ENCODE results near the gene MFSD2B. TPM values are rescaled to one million over a fixed set of nuclear protein-coding genes. Genes with fewer than 3 reads are reported as not detected.

The MFSD2B gene
- total RNA-seq, 2 donors from 2014 or later = not detected

DNA sequence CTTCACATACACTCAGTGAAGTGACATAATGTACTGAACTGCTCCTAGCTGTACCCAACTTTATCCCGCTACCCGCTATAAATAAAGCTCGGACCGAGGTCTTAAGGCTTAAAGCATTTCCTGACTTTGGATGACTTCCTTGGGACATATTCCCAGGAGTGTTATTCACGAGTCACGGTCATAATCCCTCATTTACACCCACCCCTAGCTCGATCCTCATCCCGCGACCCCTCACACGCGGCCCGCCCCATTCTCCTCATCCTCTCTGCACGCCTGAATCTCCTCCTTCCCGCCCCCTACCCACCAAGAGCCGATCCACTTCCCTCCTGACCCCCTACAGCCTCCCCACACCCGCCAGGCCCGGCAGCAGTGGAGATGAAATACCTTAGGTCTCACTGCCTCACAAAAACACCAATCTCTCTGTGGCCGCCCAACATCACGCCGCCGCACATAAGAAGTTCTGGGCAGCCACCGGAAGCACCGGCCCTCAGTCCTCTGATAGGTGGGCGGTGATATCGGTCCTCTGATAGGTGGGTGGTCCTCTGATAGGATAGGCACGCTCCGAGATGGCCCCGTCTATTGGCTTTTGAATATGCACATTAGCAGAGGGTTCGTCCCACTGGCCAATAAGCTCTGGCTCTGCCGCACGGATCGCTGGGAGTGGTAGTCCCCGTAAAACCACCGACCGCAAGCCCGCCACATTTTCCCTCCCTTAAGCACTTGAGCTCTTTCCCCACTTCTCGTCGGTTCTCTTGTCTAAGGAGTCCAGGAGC is 37.2 kb downstream of the MFSD2B start, which contains the start of gene WDCP:
TSS of gene WDCP (minus strand) at position 462 of the 773 bp plus-strand sequence. CDS start 7,897 bp downstream, outside the sequence.
- DNase-seq = peak; percentile 93 to 98 (median 96)
- H3K36me3 ChIP-seq (replicated peaks in 1 of 2; ENCODE audit: insufficient read depth in 1 of 2, low read depth in 2 of 2) = no peaks in the 10 kb centered on the region
- H3K4me3 ChIP-seq = peak within 1 kb of the TSS; percentile 33 to 57
- peak in 2 of 3 donors; percentile 78 to 79 for TF ChIP-seq POLR2A (IDR thresholded peaks at IDR 0.05)
- TF ChIP-seq, protein P1, sequence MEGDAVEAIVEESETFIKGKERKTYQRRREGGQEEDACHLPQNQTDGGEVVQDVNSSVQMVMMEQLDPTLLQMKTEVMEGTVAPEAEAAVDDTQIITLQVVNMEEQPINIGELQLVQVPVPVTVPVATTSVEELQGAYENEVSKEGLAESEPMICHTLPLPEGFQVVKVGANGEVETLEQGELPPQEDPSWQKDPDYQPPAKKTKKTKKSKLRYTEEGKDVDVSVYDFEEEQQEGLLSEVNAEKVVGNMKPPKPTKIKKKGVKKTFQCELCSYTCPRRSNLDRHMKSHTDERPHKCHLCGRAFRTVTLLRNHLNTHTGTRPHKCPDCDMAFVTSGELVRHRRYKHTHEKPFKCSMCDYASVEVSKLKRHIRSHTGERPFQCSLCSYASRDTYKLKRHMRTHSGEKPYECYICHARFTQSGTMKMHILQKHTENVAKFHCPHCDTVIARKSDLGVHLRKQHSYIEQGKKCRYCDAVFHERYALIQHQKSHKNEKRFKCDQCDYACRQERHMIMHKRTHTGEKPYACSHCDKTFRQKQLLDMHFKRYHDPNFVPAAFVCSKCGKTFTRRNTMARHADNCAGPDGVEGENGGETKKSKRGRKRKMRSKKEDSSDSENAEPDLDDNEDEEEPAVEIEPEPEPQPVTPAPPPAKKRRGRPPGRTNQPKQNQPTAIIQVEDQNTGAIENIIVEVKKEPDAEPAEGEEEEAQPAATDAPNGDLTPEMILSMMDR (IDR thresholded peaks at IDR 0.05) = no peak
- H3K27ac ChIP-seq = peak within 1 kb of the TSS in 3 of 4 donors; percentile 44 to 61 (median 47)
- ATAC-seq = peak; percentile 100
- H3K27me3 ChIP-seq = no peaks in the 10 kb centered on the region
- intact Hi-C loops (cut with DNase I) = no loop called here
- 0 to 1% methylated on average over 27 to 38 of the region's 38 CpGs for WGBS, 2 donors
- H3K4me1 ChIP-seq = peaks cover 33% of the 10 kb centered on the region
- no peaks in the 10 kb centered on the region for H3K9me3 ChIP-seq

DNA sequence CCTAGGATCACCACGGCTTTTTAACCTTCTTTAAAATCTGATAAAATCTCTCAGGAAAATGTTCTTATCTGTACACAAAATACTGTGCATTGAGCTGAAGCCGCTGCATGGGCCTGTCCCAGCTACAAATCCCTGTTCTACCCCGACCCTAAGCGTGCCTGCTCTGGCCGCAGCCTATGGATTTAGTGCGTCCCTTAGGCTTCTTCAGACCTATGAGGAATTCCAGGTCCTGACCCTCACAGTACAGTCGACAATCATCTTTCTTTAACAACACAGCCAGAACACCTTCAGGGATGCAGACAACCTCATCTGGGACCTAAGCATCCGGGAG is 37.8 kb downstream of the MFSD2B start:
- Histone ChIP-seq H3K4me3 (no peak overlapping the region), H3K27ac (no peak overlapping the region), H3K36me3 (replicated peaks in 1 of 2; ENCODE audit: insufficient read depth in 1 of 2, low read depth in 2 of 2) (no peaks in the 10 kb centered on the region), H3K9me3 (no peaks in the 10 kb centered on the region), H3K27me3 (no peaks in the 10 kb centered on the region), H3K4me1 (peaks cover 33% of the 10 kb centered on the region)
- ATAC-seq (no peak), DNase-seq (no peak)
- 34 to 44% methylated on average over 8 of the region's 8 CpGs for WGBS, 2 donors
- intact Hi-C loops (cut with DNase I) = no loop called here
- no peak for TF ChIP-seq POLR2A (IDR thresholded peaks at IDR 0.05)
- TF ChIP-seq, protein P1 (IDR thresholded peaks at IDR 0.05) = no peak

DNA sequence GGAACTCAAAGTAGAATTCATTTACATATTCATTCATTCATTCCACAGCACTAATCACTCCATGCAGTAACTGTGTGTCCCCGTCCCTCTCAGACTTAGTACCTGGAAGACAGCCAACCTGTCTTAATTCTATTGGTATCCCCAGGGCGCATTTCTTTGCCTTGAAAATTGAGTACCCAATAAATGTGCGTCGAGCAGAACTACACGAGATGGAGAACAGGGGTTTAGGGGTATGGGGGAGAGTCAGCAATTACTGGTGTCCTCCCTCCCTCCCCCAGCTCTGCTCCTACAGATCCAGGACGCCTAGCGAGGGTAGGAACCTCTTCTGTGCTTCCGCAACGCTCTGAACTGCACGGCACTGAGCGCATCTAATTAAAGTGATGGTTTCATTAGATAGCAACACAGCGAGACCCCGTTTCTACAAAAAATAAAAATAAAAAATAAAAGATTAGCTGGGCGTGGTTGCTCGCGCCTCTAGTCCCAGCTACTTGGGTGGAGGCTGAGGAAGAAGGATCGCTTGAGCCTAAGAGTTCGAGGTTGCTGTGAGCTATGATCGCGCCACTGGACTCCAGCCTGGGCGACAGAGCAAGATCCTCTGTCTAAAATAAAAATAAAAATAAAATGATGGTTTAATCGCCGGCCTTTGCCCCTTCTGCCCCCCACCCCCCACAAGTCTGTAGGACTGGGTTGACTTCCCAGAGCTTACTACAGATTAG is 39.0 kb downstream of the MFSD2B start:
- Histone ChIP-seq H3K4me1 (peaks cover 33% of the 10 kb centered on the region), H3K9me3 (no peaks in the 10 kb centered on the region), H3K27ac (no peak overlapping the region), H3K4me3 (peak overlapping the region in 1 of 2 donors; percentile 65), H3K27me3 (no peaks in the 10 kb centered on the region), H3K36me3 (replicated peaks in 1 of 2; ENCODE audit: insufficient read depth in 1 of 2, low read depth in 2 of 2) (no peaks in the 10 kb centered on the region)
- WGBS, 2 donors = 17 to 26% methylated on average over 23 of the region's 23 CpGs
- TF ChIP-seq POLR2A (IDR thresholded peaks at IDR 0.05) = no peak
- TF ChIP-seq, protein P1 (IDR thresholded peaks at IDR 0.05) = no peak
- DNase-seq = no peak
- intact Hi-C loops (cut with DNase I) = no loop called here
- no peak for ATAC-seq

DNA sequence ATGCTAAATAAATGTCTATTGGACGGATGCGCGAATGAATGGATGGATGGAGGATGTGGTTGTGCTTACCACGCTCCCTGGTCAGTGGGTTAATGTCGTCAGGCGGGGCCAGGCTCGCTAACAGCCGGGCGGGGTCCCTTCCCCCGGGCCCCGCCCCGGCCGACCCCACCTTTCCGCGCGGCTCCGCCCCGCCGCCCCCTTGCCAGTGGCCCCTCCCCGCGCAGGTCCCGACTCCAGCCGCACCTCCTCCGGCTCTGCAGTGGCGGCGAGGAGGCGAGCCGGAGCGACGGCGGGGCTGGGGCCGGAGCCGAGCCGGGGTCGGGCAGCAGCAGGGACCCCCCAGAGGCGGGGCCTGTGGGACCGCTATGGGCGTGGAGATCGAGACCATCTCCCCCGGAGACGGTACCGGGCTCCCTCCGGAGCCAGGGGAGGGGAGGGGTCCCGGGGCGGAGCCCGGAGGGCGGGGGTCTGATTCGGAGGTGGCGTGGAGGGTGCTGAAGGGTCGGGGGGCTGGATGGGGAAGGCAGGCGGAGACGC is 39.7 kb downstream of the MFSD2B start, which contains the start of gene FKBP1B:
TSS of gene FKBP1B (plus strand) at position 257 of the 537 bp plus-strand sequence. CDS start at position 366, 109 bp downstream.
- no peaks in the 10 kb centered on the region for H3K9me3 ChIP-seq
- peaks cover 33% of the 10 kb centered on the region for H3K4me1 ChIP-seq
- 0 to 1% methylated on average over 17 to 41 of the region's 52 CpGs for WGBS, 2 donors
- DNase-seq = peak; percentile 50 to 76 (median 64)
- peak; percentile 17 to 53 (median 23) for TF ChIP-seq POLR2A (IDR thresholded peaks at IDR 0.05)
- TF ChIP-seq, protein P1 (IDR thresholded peaks at IDR 0.05) = no peak
- peak within 1 kb of the TSS in 3 of 4 donors; percentile 23 to 58 (median 45) for H3K27ac ChIP-seq
- peak within 1 kb of the TSS; percentile 65 to 93 for H3K4me3 ChIP-seq
- no peaks in the 10 kb centered on the region for H3K36me3 ChIP-seq (replicated peaks in 1 of 2; ENCODE audit: insufficient read depth in 1 of 2, low read depth in 2 of 2)
- ATAC-seq = peak; percentile 30
- no peaks in the 10 kb centered on the region for H3K27me3 ChIP-seq
- intact Hi-C loops (cut with DNase I) = no loop called here
